T-helper 2 cell treated with Interferon-gamma antibody and Interleukin-4, amounts not matched to agents 100 ng/mL and 5 ng/mL, for 36 hours (primary cell): ENCODE measurements around the gene NCOA1. TPM values are rescaled to one million over a fixed set of nuclear protein-coding genes. Genes with fewer than 3 reads are reported as not detected.
"Not testable (repeated sequence)": the region's sequence is repeated elsewhere in the genome, so short reads cannot be mapped to it uniquely, and the experiment has no call there.

Source experiments
- intact Hi-C: fragments of 100-400 bp; cut with micrococcal nuclease; formaldehyde crosslinking; loops from one replicate; pipeline ENCODE4 v1.15.1; 2023
- total RNA-seq: library from RNA; stranded (reverse); gene quantifications from 2 replicates; pipeline ENCODE4 v1.2.3, GENCODE V29; 2022

Gene NCOA1
- total RNA-seq, 1 donor from 2014 or later = 21.4 TPM

DNA sequence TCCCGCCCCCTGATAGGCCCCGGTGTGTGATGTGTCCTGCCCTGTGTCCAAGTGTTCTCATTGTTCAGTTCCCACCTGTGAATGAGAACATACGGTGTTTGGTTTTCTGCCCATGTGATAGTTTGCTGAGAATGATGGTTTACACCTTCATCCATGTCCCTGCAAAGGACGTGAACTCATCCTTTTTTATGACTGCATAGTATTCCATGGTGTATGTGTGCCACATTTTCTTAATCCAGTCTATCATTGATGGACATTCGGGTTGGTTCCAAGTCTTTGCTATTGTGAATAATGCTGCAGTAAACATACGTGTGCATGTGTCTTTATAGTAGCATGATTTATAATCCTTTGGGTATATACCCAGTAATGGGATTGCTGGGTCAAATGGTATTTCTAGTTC lies 40.6 kb downstream of the NCOA1 start:
- intact Hi-C loops = not testable (repeated sequence)

DNA sequence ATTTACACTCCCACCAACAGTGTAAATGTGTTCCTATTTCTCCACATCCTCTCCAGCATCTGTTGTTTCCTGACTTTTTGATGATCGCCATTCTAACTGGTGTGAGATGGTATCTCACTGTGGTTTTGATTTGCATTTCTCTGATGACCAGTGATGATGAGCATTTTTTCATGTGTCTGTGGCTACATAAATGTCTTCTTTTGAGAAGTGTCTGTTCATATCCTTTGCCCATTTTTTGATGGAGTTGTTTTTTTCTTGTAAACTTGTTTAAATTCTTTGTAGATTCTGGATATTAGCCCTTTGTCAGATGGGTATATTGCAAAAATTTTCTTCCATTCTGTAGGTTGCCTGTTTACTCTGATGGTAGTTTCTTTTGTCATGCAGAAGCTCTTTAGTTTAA lies 41.0 kb downstream of the NCOA1 start:
- intact Hi-C loops = not testable (repeated sequence)

GRCh38 chr2:24533574-24533973 lies 42.5 kb downstream of the NCOA1 start:
- intact Hi-C loops = not testable (repeated sequence)

- intact Hi-C loops = no loop called here
Observed at GRCh38 chr2:24538720-24539119, 47.7 kb downstream of the NCOA1 start.

- intact Hi-C loops = no loop called here
Observed at GRCh38 chr2:24539258-24539657, 48.2 kb downstream of the NCOA1 start.

GRCh38 chr2:24540011-24540477 lies 49.0 kb downstream of the NCOA1 start:
- intact Hi-C loops = no loop called here

GRCh38 chr2:24541621-24542020 lies 50.6 kb downstream of the NCOA1 start:
- intact Hi-C loops = no loop called here

GRCh38 chr2:24542269-24542872 lies 51.3 kb downstream of the NCOA1 start:
- intact Hi-C loops = no loop called here

DNA sequence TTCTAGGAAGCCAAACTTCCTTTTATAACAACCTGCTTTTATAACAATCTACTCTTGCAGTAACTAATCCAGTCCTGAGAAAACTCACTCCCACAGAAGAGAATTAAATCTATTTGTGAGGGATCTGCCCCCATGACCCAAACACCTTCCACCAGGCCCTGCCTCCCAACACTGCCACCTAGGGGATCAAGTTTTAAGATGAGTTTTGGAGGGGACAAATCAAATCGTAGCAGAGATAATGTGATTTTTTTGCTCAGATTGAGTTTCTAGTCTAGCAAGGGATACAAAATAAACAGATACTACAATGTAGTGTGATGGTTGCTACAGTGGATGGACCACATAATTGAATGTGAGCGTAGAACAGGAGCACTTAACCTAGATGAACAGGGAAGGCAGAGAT lies 52.2 kb downstream of the NCOA1 start:
- intact Hi-C loops = no loop called here

DNA sequence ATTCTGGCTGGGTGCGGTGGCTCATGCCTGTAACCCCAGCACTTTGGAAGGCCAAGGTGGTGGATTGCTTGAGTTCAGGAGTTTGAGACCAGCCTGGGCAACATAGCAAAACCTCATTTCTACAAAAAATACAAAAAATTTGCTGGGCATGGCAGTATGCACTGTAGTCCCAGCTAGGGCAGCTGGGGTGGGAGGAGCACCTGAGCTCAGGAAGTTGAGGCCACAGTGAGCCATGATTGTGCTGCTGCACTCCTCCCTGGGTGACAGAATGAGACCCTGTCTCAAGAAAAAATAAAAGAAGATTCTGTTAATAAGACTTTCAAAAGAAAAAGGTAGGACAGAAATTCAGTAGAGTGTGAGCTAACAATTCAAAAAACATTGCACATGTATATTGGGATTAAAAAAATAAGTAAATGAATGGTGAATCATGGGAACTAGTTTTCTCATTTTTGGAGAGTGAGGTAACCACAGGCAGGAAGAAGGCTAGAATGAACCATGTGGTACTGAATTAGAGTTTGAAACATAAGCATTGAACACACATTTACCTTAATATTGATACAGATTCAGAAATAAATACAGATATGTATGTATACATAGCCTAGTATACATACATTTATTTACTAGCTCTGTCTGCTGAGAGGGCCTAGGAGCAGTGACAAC lies 53.5 kb downstream of the NCOA1 start:
- intact Hi-C loops = no loop called here

DNA sequence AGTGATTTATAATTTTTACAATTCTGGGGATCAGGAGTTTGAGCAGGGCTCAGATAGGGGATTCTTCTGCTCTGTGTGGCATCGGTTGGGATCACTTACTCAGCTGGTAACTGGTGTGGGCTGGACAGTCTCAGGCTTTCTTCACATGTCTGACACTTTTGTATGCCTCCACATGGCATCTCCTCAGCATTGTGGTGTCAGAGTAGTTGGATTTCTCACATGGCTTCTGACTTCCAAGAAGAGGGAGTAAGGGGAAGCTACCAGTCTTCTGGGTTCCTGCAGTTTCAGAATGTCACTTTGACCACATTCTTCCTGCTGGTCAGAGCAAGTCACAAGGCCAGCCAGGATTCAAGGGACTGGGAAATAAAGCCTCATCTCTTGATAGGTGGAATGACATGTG lies 55.6 kb downstream of the NCOA1 start:
- intact Hi-C loops = no loop called here

DNA sequence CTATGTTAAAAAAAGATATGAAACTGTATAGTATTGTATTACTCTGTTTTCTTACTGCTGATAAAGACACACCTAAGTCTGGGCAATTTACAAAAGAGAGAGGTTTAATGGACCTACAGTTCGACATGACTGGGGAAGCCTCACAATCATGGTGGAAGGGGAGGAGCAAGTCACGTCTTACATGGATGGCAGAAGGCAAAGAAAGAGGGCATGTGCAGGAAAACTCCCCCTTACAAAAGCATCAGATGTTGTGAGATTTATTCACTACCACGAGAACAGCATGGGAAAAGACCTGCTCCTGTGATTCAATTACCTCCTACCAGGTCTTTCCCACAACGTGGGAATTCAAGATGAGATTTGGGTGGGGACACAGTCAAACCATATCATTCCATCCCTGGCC lies 57.0 kb downstream of the NCOA1 start:
- intact Hi-C loops = no loop called here

DNA sequence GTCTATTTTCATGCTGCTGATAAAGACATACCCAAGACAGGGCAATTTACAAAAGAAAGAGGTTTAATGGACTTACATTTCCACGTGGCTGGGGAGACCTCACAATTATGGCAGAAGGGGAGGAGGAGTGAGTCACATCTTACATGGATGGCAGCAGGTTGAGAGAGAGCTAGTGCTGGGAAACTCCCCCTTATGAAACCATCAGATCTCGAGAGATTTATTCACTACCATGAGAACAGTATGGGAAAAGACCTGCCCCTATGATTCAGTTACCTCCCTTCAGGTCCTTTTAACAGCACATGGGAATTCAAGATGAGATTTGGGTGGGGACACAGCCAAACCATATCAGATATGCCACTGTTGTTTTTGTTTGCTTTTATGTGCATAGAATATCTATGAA lies 59.2 kb downstream of the NCOA1 start:
- intact Hi-C loops = not testable (repeated sequence)

DNA sequence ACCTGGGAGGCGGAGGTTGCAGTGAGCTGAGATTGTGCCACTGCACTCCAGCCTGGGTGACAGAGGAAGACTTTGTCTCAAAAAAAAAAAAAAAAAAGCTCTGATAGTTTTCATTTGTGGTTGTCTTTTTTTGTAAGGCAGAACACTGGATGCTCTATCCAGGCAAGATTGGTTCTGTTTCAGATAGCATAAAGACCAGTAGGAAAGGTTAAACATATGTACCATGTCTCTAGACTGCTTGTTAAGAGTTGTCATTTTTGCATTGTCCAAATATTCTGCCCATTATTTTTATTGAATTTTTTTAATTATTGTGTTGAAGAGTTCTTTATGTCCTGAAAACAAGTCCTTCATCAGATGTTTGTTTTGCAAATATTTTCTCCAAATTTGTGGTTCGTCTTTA lies 60.0 kb downstream of the NCOA1 start:
- intact Hi-C loops = no loop called here

GRCh38 chr2:24552836-24553235 lies 61.8 kb downstream of the NCOA1 start:
- intact Hi-C loops = no loop called here

- intact Hi-C loops = no loop called here
Observed at GRCh38 chr2:24558781-24559472, 67.9 kb downstream of the NCOA1 start.

DNA sequence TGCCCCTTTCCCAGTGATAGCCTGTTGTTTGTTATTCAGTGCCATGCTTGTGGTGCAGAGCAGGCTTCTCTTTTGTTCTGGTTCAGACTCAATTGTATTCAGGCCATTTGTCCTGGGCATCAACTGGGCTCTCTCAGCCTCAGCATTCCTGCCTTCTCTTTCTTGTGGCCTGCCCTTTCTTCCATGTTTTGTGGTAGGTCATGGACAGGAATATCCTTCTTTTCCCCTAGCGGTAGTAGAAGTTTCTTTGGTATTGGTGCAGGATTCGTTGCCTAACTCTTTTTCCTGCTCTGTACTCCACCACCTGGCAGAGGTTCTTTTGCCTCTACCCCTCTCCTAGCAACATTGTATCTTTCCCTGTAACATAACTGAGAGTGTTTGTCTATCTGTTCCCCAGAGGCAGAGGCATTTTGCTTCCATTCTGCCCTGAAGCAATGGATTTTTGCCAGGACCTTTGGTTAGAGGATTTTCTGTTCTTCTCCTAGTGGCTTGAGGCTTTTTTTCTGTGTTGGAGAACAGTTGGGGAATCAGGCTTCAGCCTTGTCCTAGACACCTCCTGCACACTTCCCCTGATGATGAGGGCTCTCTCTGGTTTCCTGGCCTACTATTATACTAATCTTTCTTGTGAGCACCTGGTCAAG lies 68.5 kb downstream of the NCOA1 start:
- intact Hi-C loops = no loop called here

- intact Hi-C loops = no loop called here
Observed at GRCh38 chr2:24565537-24565936, 74.5 kb downstream of the NCOA1 start.

- intact Hi-C loops = no loop called here
Observed at GRCh38 chr2:24566209-24566608, 75.2 kb downstream of the NCOA1 start.

- intact Hi-C loops = no loop called here
Observed at GRCh38 chr2:24566630-24567029, 75.6 kb downstream of the NCOA1 start.

- intact Hi-C loops = no loop called here
Observed at GRCh38 chr2:24568551-24568950, 77.5 kb downstream of the NCOA1 start.

GRCh38 chr2:24569565-24569964 lies 78.5 kb downstream of the NCOA1 start:
- intact Hi-C loops = not testable (repeated sequence)
